KOPT-K1 (cell line): ENCODE results near the gene RAVER1.

Experiments
- H3K27ac ChIP-seq: fragments of 200-600 bp; sonication (generic); 2 replicates; pipeline ENCODE4 v1.5.1; 2016; ENCODE audit warnings: antibody characterized with exemption, mild to moderate bottlenecking, low read depth, low read length; ENCODE audit not compliant: poor library complexity, severe bottlenecking
- H3K36me3 ChIP-seq: fragments of 200-600 bp; sonication (generic); 2 replicates; pipeline ENCODE4 v1.5.1; 2017; ENCODE audit warnings: antibody characterized with exemption, mild to moderate bottlenecking, low read length, moderate library complexity; ENCODE audit not compliant: insufficient read depth
- H3K9me3 ChIP-seq: fragments of 200-600 bp; sonication (generic); 2 replicates; pipeline ENCODE4 v1.5.1; 2017; ENCODE audit warnings: antibody characterized with exemption, low read length, mild to moderate bottlenecking; ENCODE audit not compliant: insufficient read depth, poor library complexity, severe bottlenecking

Gene RAVER1

GRCh38 chr19:10292789-10293636 is 40.3 kb downstream of the RAVER1 start:
- H3K27ac ChIP-seq = no peak overlapping the region
- H3K9me3 ChIP-seq = peaks cover 51% of the 10 kb centered on the region

GRCh38 chr19:10292206-10292788 is 41.0 kb downstream of the RAVER1 start:
- H3K9me3 ChIP-seq = peaks cover 54% of the 10 kb centered on the region
- H3K36me3 ChIP-seq = no peaks in the 10 kb centered on the region
- no peak overlapping the region for H3K27ac ChIP-seq

More at GRCh38 chr19:10292789-10293636, 40.3 kb downstream of the RAVER1 start:
- H3K36me3 ChIP-seq = no peaks in the 10 kb centered on the region

GRCh38 chr19:10291554-10292205 is 41.6 kb downstream of the RAVER1 start:
- H3K27ac ChIP-seq = no peak overlapping the region
- H3K9me3 ChIP-seq = peaks cover 54% of the 10 kb centered on the region
- H3K36me3 ChIP-seq = no peaks in the 10 kb centered on the region

GRCh38 chr19:10290876-10291553 is 42.3 kb downstream of the RAVER1 start:
- Histone ChIP-seq H3K36me3 (no peaks in the 10 kb centered on the region), H3K9me3 (peaks cover 54% of the 10 kb centered on the region), H3K27ac (no peak overlapping the region)

GRCh38 chr19:10290357-10290875 is 42.9 kb downstream of the RAVER1 start:
- peaks cover 54% of the 10 kb centered on the region for H3K9me3 ChIP-seq
- H3K36me3 ChIP-seq = no peaks in the 10 kb centered on the region
- no peak overlapping the region for H3K27ac ChIP-seq

GRCh38 chr19:10289836-10290356 is 43.4 kb downstream of the RAVER1 start, which contains the start of gene ICAM5:
ICAM5 (plus strand) TSS chr19:10289952; CDS start chr19:10290044, 92 bp downstream.
- H3K27ac ChIP-seq = no peak within 1 kb of the TSS
- no peaks in the 10 kb centered on the region for H3K36me3 ChIP-seq

GRCh38 chr19:10289167-10289835 is 44.0 kb downstream of the RAVER1 start:
- Histone ChIP-seq H3K9me3 (peaks cover 54% of the 10 kb centered on the region), H3K27ac (no peak overlapping the region), H3K36me3 (no peaks in the 10 kb centered on the region)

More at GRCh38 chr19:10289836-10290356, 43.4 kb downstream of the RAVER1 start, which contains the start of gene ICAM5:
- H3K9me3 ChIP-seq = peaks cover 54% of the 10 kb centered on the region

- Histone ChIP-seq H3K36me3 (no peaks in the 10 kb centered on the region), H3K9me3 (peaks cover 54% of the 10 kb centered on the region), H3K27ac (no peak overlapping the region)
Observed at GRCh38 chr19:10288662-10289166, 44.6 kb downstream of the RAVER1 start.

- Histone ChIP-seq H3K27ac (peak within 1 kb of the TSS; percentile 33), H3K36me3 (no peaks in the 10 kb centered on the region), H3K9me3 (peaks cover 38% of the 10 kb centered on the region)
Observed at GRCh38 chr19:10286803-10287737, 46.3 kb downstream of the RAVER1 start, which contains the start of gene ICAM4. ICAM4 (plus strand) TSS chr19:10286955; CDS start chr19:10287013, 58 bp downstream.

GRCh38 chr19:10285393-10285792 is 47.9 kb downstream of the RAVER1 start:
- Histone ChIP-seq H3K27ac (no peak overlapping the region), H3K36me3 (no peaks in the 10 kb centered on the region), H3K9me3 (peaks cover 21% of the 10 kb centered on the region)

- Histone ChIP-seq H3K27ac (no peak overlapping the region), H3K9me3 (peaks cover 16% of the 10 kb centered on the region), H3K36me3 (no peaks in the 10 kb centered on the region)
Observed at GRCh38 chr19:10284960-10285278, 48.4 kb downstream of the RAVER1 start.

GRCh38 chr19:10284065-10284959 is 49.0 kb downstream of the RAVER1 start:
- H3K36me3 ChIP-seq = no peaks in the 10 kb centered on the region
- no peak overlapping the region for H3K27ac ChIP-seq
- H3K9me3 ChIP-seq = peaks cover 14% of the 10 kb centered on the region
